ENCODE results near the gene FSTL4. TPM values are rescaled to one million over a fixed set of nuclear protein-coding genes. Genes with fewer than 3 reads are reported as not detected.

FSTL4 gene
- polyA plus RNA-seq, 1 of the 3 experiments (the other 2 are of a cell fraction) = not detected

GRCh38 chr5:133455676-133456075 is 156.7 kb downstream of the FSTL4 start:
- H3K27me3 ChIP-seq (ENCODE audit: insufficient read depth) = no peaks in the 10 kb centered on the region
- no peak overlapping the region for H3K4me2 ChIP-seq
- TF ChIP-seq TAF1 (IDR thresholded peaks at IDR 0.05; ENCODE audit: borderline replicate concordance, low read depth, low read length) = no peak
- no peak for TF ChIP-seq IRF3 (IDR thresholded peaks at IDR 0.05; ENCODE audit: low read depth, low read length)
- TF ChIP-seq REST (IDR thresholded peaks at IDR 0.05; ENCODE audit: low read depth, low read length) = no peak
- TF ChIP-seq EZH2phosphoT487 (IDR thresholded peaks at IDR 0.05; ENCODE audit: borderline replicate concordance, low read depth) = no peak
- TF ChIP-seq NRF1 (IDR thresholded peaks at IDR 0.05; ENCODE audit: low read depth, low read length) = no peak
- no peak for TF ChIP-seq USF2 (IDR thresholded peaks at IDR 0.05; ENCODE audit: borderline replicate concordance, low read depth, low read length)
- TF ChIP-seq SMC3 (IDR thresholded peaks at IDR 0.05; ENCODE audit: low read depth, low read length) = no peak
- TF ChIP-seq USF1 (IDR thresholded peaks at IDR 0.05; ENCODE audit: borderline replicate concordance, low read depth) = no peak
- no peak for TF ChIP-seq CTCF (IDR thresholded peaks at IDR 0.05)
- TF ChIP-seq RAD21 (IDR thresholded peaks at IDR 0.05; ENCODE audit: low read length) = no peak
- TF ChIP-seq NFIC (IDR thresholded peaks at IDR 0.05; ENCODE audit: borderline replicate concordance) = no peak
- TF ChIP-seq SIN3A (IDR thresholded peaks at IDR 0.05; ENCODE audit: borderline replicate concordance, low read depth, low read length) = no peak
- no peak for TF ChIP-seq RXRA (IDR thresholded peaks at IDR 0.05; ENCODE audit: borderline replicate concordance, low read depth)
- 93% methylated on average over 3 of the region's 5 CpGs for WGBS (ENCODE audit: low lambda C conversion rate)
- H3K4me1 ChIP-seq (ENCODE audit: control insufficient read depth in 1 of 2, insufficient read depth in 2 of 2, low read depth in 1 of 2, low read length in 1 of 2) = peaks cover 15 to 60% of the 10 kb centered on the region in 2 experiments
- H3K9me2 ChIP-seq = no peaks in the 10 kb centered on the region
- H3K9ac ChIP-seq = no peak overlapping the region
- ChIA-PET CTCF (interaction anchor here (0.8 to 1.4 kb wide), 2 partner anchors 19 to 32 kb away, joined by 3 to 6 read pairs; no protein-coding TSS in a partner anchor), POLR2A (no interaction called here)
- DNase-seq = no peak
- no peak overlapping the region for H2AFZ ChIP-seq (ENCODE audit: low read depth)
- H3K36me3 ChIP-seq (replicated peaks in 1 of 2; ENCODE audit: control insufficient read depth in 1 of 2, insufficient read depth in 2 of 2, low read length in 1 of 2) = no peaks in the 10 kb centered on the region
- H3K27ac ChIP-seq (ENCODE audit: low read depth in 2 of 2, low read length in 1 of 2) = no peak overlapping the region
- peaks cover 19% of the 10 kb centered on the region for H3F3A ChIP-seq (replicated peaks; ENCODE audit: insufficient read depth)
- no peaks in the 10 kb centered on the region for H4K20me1 ChIP-seq (ENCODE audit: insufficient read depth)
- no peaks in the 10 kb centered on the region for H3K9me3 ChIP-seq
- no peaks in the 10 kb centered on the region for H3K79me2 ChIP-seq (ENCODE audit: insufficient read depth)
- H3K4me3 ChIP-seq (ENCODE audit: low read depth in 2 of 2, low read length in 1 of 2) = no peak overlapping the region

Data from SK-N-SH (cell line).